ENCODE results near the gene HYLS1.

DNA sequence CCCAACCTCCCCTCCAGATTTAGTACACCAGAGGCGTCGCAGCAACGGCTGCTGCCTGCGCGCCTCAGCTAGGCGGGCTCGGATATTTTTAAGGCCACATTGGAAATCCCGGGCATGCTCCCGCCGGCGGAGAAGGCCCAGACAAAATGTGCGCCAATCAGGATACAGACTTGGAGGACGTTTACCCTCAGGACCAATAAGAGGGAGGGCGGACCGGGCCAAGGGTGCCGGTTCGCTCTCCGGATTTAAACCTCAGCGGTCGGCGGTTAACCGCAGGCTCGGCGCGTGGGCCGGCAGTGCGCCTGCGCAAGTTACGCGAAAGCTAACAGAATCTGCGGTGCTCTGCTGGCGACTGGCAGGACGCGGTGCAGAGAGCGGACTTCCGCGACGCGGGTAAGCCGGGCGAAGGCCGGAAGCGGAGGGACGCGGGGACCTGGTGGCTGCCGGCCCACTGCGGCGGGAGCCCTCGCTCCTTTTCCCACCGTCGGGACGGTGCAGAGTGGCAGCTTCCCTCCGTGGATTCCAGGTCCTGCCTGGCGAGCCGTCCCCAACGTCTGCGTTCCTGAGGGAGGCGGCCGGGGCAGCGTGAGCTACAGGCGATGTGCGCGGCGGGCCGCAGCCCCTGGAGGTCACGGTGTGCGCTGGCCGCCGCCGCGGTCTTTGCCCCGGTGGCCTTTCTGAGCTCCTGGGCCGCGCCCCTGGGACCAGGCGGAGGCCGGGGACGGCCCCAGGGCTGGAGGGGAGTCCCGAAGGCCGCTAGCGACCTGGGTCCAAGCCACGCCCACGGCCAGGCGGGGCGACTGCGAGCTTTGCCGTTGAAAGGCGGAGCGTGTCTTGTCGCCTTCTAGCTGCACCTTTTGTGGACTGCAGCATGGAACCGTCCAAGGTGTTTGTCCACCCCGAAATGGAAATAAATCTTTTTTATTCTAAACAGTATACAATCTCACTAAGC lies at the start of gene HYLS1:
- TF ChIP-seq CTCF (IDR thresholded peaks at IDR 0.05) = peak in 4 of 6 experiments; percentile 3 to 43 (median 30)
- TF ChIP-seq POLR2AphosphoS5 (IDR thresholded peaks at IDR 0.05) = peak; percentile 76 to 84
- TF ChIP-seq POLR2A (IDR thresholded peaks at IDR 0.05) = peak in 3 of 4 donors; percentile 40 to 74 (median 71)
- TF ChIP-seq EP300 (IDR thresholded peaks at IDR 0.05) = peak in 1 of 4 donors; percentile 27
